Hematopoietic multipotent progenitor cell treated with erythropoietin and hydrocortisone succinate and interleukin-3 and kit ligand, for 17 days (in vitro differentiated cells): Measurements from ENCODE around the gene PARP4.
"Not testable (repeated sequence)": the region's sequence is repeated elsewhere in the genome, so short reads cannot be mapped to it uniquely, and the experiment has no call there.

Source experiments
- DNase-seq: peaks from one replicate; pipeline ENCODE4 v3.0.0-alpha.2; 2015; ENCODE audit warnings: low spot score

Gene PARP4

GRCh38 chr13:24505756-24506155 is 6.8 kb downstream of the PARP4 start:
- no peak for DNase-seq

DNA sequence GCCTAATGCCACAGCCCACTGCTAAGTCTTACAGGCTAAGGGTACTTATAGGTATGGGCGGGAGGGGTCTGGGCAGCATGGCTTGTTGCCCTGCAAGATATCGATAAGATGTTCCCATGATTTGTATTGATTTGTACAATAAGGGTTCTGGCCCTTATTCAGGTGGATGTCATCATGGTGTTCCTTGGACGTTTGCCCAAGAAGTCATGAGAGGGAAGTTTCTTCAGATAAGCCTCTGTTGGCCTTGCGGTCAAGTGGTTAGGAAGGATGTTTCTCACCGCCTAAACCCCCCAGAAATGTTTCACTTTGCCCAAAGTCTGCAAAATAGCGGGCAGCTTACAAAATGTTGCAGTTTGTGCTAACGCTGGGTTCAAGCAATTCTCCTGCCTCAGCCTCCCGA is 7.3 kb downstream of the PARP4 start:
- DNase-seq = peak; percentile 34

- DNase-seq = no peak
Measured at GRCh38 chr13:24503379-24503696, 9.2 kb downstream of the PARP4 start.

DNA sequence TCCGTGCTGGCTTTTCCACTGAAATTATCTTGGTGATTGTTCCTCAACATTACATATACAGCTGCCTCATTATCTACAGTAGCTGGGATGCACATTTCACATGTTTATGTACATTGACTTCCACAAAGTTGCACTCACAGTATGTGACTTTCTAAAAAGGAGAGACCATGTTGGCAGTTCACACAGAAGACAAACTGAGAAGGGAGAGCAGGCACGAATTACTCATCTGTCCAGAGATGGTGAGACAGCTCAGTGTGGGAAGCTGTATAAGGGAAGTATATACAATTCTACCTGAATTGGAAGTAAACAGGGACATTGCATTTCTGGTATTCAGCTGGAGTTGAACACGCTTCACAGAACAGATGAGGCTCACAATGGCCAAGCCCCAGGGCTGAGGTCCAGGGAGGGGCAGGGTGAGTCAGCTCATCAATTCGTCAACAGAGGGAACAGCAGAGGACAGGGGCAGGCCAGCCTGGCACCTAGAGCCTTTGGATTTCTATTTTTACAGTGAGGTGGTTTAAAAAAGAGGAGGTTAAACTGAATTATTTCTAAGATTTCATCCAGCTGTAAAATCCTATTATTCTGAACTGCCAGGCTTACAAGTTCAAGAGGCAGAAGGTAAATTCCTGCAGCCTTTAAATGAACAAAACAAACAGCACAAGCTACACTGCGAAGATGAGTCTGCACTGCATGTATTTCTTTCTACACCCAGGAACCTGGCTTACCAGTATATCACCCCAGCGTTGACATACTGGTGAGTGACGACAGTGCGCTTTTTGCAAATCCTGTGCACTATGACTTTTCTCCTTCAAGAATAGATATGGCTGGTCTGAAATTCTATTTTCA is 9.8 kb downstream of the PARP4 start:
- DNase-seq = peak; percentile 27

- no peak for DNase-seq
Measured at GRCh38 chr13:24500977-24501376, 11.6 kb downstream of the PARP4 start.

DNA sequence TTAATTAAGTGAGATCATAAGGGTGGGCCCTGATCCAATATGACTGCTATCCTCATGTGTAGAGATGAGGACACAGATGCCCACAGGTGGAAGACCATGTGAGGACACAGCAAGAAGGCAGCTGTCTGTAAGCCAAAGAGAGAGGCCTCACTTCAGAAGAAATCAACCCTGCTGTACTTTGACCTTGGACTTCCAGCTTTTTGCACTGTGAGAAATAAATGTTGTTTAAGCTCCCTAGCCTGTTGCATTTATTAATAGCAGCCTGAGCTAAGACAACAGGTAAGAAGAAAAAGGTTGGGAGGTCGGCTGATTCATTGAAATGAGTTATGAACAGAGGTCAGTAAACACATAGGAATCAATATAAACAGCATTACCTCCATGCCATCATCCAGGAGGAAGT is 14.8 kb downstream of the PARP4 start:
- no peak for DNase-seq

DNA sequence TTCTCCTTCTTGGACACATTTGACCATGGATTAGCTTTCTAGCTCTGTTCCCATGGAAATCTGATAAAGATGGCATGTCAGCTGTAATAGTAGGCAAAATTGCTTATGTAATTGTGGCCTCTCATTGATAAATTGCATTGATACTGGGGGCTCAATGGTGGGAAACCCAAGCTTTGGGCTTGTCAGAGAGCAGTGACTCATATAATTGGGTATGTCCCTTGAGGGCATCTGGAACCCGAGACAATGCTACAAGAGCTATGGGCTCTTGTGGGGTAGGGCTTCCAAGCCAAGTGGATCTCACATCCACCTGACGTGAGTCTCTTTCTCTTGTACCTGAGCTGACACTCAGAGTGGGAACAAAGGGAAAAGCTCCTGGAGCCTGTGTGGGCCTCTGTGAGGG is 16.3 kb downstream of the PARP4 start:
- not testable (repeated sequence) for DNase-seq

DNA sequence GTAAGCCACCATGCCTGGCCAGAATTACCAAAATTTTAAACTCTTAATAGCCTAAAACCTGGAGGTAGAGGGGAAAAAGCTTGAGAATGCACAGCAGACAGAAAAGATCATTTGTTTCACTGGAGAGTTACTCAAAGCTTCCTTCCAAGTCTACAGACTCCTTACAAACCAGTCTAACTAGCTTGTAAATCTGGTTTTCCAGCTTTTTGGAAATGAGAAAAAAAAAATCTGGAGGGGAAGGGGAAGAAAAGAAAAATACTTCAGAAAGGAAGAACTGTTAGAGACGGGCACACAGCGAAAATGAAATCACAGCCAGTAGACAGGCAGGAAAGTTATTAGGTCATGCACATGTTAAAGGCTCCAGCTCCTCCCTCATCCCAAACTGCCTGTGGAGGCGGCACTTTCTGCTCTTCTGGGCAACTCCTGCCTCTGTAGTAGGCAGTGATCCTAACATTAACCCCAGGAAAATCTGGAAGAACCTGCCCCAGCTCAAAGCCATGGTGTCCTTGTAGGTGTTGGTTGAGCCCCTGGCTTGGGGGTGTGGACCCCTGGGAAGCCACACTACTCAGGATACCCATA is 17.3 kb downstream of the PARP4 start:
- DNase-seq = no peak

- DNase-seq = no peak
Measured at GRCh38 chr13:24493356-24493755, 19.2 kb downstream of the PARP4 start.

GRCh38 chr13:24491845-24492244 is 20.7 kb downstream of the PARP4 start:
- no peak for DNase-seq

DNA sequence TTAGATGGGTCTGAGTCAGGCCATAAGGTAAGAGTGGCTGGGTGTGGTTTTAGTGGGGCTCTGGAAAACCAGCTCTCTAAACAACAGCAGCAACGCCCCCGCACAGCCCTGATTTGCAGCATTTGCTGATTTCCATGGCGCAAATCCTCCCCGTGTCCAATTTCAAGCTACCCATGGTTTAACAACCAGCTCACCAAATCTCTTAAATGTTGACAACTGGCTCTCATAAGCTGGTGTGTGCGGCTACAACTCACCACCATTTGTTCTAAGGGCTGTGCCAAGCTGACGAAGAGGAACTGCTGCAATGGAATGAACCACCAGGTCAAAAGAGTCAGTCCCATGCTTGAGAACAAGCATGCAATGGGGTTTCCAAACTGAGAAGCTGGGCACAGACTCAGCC is 22.9 kb downstream of the PARP4 start:
- DNase-seq = no peak

DNA sequence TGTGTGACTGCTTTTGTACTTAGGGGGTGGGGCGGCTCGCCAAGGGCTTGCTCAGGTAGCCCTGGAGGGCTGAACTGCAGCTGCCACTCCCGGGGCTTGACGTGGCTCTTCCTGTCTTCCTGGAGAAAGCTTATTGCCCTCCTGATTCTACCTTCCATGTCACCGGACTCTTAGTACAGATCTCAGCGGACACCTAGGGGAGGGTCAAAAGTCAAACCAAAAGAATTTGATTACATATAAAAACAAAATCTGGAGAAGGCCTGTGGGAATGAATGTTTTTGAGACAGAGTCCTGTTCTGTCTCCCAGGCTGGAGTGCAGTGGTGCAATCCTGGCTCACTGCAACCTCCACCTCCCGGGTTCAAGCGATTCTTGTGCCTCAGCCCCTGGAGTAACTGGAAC is 24.5 kb downstream of the PARP4 start:
- DNase-seq = not testable (repeated sequence)

GRCh38 chr13:24486017-24486657 is 26.4 kb downstream of the PARP4 start:
- not testable (repeated sequence) for DNase-seq

DNA sequence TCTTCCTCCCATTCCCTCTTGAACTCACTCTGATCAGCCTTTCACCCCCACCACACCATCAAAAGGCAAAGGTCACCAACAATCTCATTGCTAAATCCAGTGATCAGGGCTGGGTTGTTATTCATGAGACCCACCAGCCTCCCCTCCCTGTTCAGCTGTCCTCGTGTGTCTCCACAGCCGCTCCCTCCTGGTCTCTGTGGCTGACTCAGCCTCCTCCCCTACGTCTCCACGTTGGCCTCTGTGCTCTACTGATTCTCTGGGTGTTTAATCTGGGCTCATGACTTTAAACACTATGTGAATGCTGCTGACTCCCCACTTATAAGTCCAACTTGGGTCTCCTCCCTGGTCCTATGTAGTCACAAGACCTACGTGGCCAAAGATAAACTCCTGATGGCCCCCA is 38.9 kb downstream of the PARP4 start:
- no peak for DNase-seq

GRCh38 chr13:24472129-24472528 is 40.4 kb downstream of the PARP4 start:
- not testable (repeated sequence) for DNase-seq

DNA sequence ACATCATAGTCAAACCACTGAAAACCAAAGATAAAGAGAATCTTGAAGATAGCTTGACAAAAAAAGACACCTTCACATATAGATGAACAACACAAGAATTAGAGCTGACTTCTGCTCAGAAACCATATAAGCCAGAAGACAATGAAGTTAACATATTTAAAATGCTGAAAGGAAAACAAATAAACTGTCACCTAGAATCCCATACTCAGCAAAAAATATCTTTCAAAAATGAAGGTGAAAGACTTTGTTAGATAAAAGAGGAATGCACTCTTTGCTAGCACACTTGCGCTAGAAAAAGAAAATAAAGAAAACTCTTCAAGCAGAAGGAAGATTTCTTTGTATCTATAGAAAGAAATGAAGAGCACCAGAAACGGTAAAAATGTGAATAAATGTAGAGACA is 49.5 kb downstream of the PARP4 start:
- no peak for DNase-seq

DNA sequence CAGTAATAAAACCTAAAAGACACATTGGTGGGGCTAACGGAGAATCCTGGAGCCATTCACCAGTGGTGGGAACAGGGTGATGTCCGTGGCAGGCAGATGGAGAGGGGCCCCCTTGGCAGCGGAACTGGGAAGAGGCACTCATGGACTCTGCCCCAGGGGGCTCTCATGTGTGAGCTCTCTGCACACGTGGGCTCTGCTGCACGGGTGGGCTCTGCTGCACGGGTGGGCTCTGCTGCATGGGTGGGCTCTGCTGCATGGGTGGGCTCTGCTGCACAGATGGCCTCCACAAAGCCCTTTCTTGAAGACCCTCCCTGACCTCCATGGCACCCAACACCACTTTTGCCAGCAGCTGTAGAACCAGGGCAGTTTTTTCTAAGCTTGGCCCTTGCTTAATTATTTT is 52.3 kb downstream of the PARP4 start:
- no peak for DNase-seq

GRCh38 chr13:24459726-24460125 is 52.9 kb downstream of the PARP4 start:
- no peak for DNase-seq

- DNase-seq = no peak
Measured at GRCh38 chr13:24459234-24459633, 53.3 kb downstream of the PARP4 start.

DNA sequence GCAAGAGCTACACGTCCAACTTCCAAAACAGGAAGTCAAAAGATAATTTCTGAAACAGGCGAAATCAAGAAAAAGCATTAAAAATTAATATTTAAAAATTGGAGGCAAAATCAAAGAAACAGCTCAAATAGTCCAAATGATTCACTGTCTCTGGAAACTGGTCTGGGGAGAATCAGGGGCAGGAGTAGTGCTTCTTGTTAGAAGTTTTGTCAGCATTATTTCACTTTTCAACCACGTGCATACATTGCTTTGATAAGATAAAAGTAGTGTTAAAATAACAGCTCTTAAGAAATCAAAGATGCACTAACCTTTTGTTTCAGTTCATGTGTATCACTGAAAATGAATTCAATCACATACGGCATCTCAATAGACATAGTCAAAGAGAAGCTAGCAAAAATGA is 53.8 kb downstream of the PARP4 start:
- DNase-seq = no peak

DNA sequence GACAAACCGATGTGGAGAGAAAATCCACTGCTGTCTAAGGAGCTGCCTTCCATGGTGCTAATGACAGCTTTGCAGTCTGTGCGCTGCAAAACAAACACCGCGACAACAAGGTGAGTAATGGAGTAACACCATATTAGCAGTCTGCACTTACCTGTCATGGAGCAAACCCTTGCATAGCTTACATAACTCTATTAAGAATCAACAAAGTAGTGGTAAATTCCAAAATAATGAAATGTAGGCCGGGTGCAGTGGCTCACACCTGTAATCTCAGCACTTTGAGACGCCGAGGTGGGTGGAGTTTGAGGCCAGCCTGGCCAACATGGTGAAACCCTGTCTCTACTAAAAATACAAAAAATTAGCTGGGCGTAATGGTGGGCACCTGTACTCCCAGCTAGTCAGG is 56.2 kb downstream of the PARP4 start:
- no peak for DNase-seq

DNA sequence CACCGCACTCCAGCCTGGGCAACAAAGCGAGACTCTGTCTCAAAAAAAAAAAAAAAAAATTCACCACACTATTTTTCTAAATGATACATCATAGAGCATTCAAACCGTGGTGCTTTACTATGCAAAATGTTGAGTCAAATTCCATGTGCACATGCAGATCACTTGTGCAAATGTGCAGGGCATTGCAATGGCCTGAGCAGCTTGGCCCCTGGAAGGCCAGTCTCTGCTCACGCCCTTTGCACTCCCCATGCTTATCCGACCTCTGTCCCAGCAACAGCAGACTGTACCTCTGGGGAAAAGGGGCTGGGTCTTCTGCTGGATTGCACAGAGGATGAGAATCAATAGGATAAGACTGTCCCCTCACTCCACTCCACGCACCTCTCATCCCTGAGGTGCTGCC is 58.5 kb downstream of the PARP4 start:
- no peak for DNase-seq

DNA sequence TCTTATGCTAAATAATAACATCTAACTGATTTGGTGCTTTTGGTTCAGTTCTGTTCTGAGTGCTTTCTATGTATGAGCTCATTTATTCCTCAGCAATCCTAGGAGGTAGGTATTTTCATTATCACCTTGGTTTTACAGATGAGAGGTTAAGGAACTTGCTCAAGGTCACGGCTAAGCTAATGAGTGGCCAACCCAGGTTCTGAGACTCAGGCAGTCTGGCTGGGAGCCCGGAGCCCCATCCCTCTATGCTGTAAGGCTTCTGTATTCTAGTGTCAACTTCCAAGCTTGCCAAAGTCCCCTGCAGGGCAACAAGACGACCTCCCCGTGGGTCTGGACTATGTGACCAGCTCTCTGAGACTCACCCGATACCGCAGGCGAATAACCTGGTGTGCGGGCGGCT is 60.5 kb downstream of the PARP4 start:
- DNase-seq = no peak

GRCh38 chr13:24450530-24450929 is 62.0 kb downstream of the PARP4 start:
- no peak for DNase-seq
